Adrenal gland (tissue), 12 donors: Measurements from ENCODE around the gene CARTPT. TPM values are rescaled to one million over a fixed set of nuclear protein-coding genes. Genes with fewer than 3 reads are reported as not detected.

ENCODE experiments used
- DNase-seq, 7 donors: peaks; one replicate each; pipeline ENCODE4 v3.0.0-alpha.2; 2019 to 2020
- H3K27ac ChIP-seq, 5 donors: fragments of 200-600 bp; sonication (generic) in 4 of 5; 1 replicate in 3 of 5; 2 replicates in 2 of 5; pipeline versions ENCODE4 v1.5.1 to v1.8.0; 2016 to 2020; ENCODE audit warnings: mild to moderate bottlenecking in 1 of 5
- H3K27me3 ChIP-seq: fragments of 200-600 bp; 2 replicates; pipeline ENCODE4 v1.8.0; 2021
- H3K36me3 ChIP-seq, 2 donors: fragments of 200-600 bp; replicated peaks in 1 of 2; 1 replicate in 1 of 2; 2 replicates in 1 of 2; pipeline versions ENCODE4 v1.5.1 to v1.8.0; 2018 to 2022
- H3K4me1 ChIP-seq, 2 donors: fragments of 200-600 bp; replicated peaks in 1 of 2; 1 replicate in 1 of 2; 2 replicates in 1 of 2; pipeline versions ENCODE4 v1.5.1 to v1.8.0; 2018 to 2021
- H3K4me3 ChIP-seq, 4 donors: fragments of 200-600 bp; sonication (generic) in 3 of 4; one replicate each; pipeline ENCODE4 v1.5.1; 2016 to 2018
- H3K9me3 ChIP-seq, 3 donors: fragments of 200-600 bp; sonication (generic) in 1 of 3; replicated peaks in 1 of 3; 1 replicate in 2 of 3; 2 replicates in 1 of 3; pipeline versions ENCODE4 v1.5.1 to v1.8.0; 2016 to 2021
- POLR2A ChIP-seq, 2 donors: fragments of 450-650 bp; IDR thresholded peaks; one replicate each; pipeline ENCODE4 v1.6.1; 2017; ENCODE audit warnings: antibody characterized with exemption in 2 of 2, mild to moderate bottlenecking in 2 of 2, moderate library complexity in 1 of 2
- WGBS, 4 donors: extraction: QIAGEN DNeasy Blood & Tissue Kit in 2 of 4; methylation state at CpG; one replicate each; pipeline versions ENCODE4 v1.1.5 to v1.1.7; 2013 to 2017; 5-methylcytosine and 5-hydroxymethylcytosine counted together
- intact Hi-C, 2 donors: fragments of 100-400 bp; cut with DNase I; formaldehyde crosslinking; loops; one replicate each; pipeline versions ENCODE4 v1.14.1 to v1.15.0; 2022 to 2023
- polyA plus RNA-seq, 3 donors: library from polyadenylated mRNA; stranded (reverse); fragments of 200-250 nt in 2 of 3; fragments of 350-450 nt in 1 of 3; fragmentation: Illumina TruSeq in 1 of 3; extraction: RNeasy Lipid Tissue Mini Kit (QIAGEN cat#74804) in 1 of 3; gene quantifications; one replicate each; pipeline ENCODE4 v1.2.3, GENCODE V29; 2013 to 2014
- total RNA-seq, 9 donors: library from RNA; depleted of rRNA in 4 of 9; stranded (reverse); fragments of >200 nt in 4 of 9; fragments of 120-200 nt in 1 of 9; fragmentation: NEBNext Ultra II Directional in 1 of 9; extraction: Animal tissue kit (Norgen Biotek cat#: 25700) in 1 of 9; gene quantifications; one replicate each; pipeline versions ENCODE4 v1.1.0 to v1.2.4, GENCODE V29; 2013 to 2023
- TF ChIP-seq, protein P1 (sequence below), 6 experiments: fragments of 450-650 bp in 4 of 6; fragments of 200-600 bp in 2 of 6; sonication (generic) in 1 of 6; IDR thresholded peaks; 1 replicate in 5 of 6; 2 replicates in 1 of 6; pipeline versions ENCODE4 v1.5.1 to v1.8.0; 2016 to 2021; ENCODE audit warnings: antibody characterized with exemption in 6 of 6, mild to moderate bottlenecking in 2 of 6, moderate library complexity in 1 of 6
- donor health status: healthy with polysubstance abuse.
- donor health status: Bipolar disorder and iron deficiency.
- donor health status: DM: yes; HTN: yes; CAD: no.
- donor health status: DM: no; HTN: no; CAD: no.
- donor health status: DM: no; HTN: no; CAD: no.
- donor health status: DM: yes; HTN: yes; CAD: no.

The CARTPT gene
- total and polyA plus RNA-seq, 12 donors, result 0.60 to 317 (median 46.4) TPM; not detected in 1

DNA sequence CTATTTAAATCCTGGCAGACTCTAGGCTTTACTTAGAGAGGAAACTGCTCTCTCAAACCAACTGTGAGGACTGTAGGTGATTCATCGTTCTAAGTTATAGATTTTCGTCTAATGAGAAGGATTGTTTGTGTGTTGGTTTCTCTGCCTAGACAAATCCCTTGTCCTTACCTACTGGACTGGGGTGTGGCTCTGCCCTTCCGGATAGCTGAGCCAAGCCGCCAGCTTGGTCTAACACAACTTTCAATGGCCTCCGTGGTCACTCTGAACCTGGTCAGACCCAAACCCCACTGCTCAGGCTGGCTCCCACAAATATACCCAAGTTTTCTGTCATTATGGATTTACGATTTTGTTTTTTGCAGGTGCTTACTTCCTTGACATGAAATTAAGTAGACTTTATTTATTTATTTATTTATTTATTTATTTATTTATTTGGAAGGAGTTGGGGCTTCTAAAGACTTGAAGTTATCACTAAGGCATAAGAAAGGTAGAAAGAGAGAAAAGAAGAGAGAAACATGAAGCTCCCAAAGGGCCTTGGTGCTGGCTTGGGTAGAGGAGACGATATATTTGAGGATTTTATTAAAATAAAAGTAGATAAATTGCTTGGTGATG lies 19.0 kb downstream of the CARTPT start:
- Histone ChIP-seq H3K36me3 (no peaks in the 10 kb centered on the region), H3K27ac (no peak overlapping the region), H3K27me3 (no peaks in the 10 kb centered on the region), H3K4me1 (peaks cover 2 to 9% of the 10 kb centered on the region in 2 donors), H3K9me3 (no peaks in the 10 kb centered on the region), H3K4me3 (no peak overlapping the region)
- intact Hi-C loops, result no loop called here
- no peak for DNase-seq
- WGBS, 4 donors, result 89 to 97% (median 91%) methylated on average over 7 of the region's 7 CpGs
- TF ChIP-seq, protein P1, sequence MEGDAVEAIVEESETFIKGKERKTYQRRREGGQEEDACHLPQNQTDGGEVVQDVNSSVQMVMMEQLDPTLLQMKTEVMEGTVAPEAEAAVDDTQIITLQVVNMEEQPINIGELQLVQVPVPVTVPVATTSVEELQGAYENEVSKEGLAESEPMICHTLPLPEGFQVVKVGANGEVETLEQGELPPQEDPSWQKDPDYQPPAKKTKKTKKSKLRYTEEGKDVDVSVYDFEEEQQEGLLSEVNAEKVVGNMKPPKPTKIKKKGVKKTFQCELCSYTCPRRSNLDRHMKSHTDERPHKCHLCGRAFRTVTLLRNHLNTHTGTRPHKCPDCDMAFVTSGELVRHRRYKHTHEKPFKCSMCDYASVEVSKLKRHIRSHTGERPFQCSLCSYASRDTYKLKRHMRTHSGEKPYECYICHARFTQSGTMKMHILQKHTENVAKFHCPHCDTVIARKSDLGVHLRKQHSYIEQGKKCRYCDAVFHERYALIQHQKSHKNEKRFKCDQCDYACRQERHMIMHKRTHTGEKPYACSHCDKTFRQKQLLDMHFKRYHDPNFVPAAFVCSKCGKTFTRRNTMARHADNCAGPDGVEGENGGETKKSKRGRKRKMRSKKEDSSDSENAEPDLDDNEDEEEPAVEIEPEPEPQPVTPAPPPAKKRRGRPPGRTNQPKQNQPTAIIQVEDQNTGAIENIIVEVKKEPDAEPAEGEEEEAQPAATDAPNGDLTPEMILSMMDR (IDR thresholded peaks at IDR 0.05), result no peak
- TF ChIP-seq POLR2A (IDR thresholded peaks at IDR 0.05), result no peak

DNA sequence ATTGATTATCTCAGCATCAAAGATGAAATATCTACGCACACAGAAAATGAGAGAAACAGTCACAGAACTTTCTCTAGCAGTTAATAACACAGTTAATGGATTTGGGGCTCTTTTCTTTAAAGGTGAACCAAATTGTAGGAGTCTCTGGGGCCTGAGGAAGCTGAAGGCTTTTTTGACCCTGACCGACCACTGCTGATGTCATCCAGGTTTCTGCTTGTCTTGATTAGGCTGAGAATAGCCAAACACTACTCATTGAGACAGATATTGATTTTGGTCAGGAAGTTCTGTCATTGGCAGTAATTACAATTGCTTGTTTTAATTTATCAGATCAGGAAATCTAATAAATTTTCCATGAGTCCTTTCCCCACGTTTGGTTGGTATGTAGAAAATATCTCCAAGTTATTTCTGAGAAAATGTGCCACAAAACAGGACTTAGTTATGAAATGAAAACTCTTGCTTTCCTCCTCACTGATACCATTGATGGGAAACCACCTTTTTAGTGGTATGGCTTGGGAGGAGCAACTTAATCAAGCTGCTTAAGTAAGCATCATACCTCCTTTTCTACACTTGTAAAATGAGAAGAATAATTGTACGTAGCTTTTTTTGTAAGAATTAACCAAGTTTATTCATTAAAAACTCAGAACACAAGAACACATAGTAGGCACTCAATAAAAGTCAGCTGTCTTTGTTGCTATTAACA lies 19.7 kb downstream of the CARTPT start:
- Histone ChIP-seq H3K4me3 (no peak overlapping the region), H3K36me3 (no peaks in the 10 kb centered on the region), H3K27ac (no peak overlapping the region), H3K9me3 (no peaks in the 10 kb centered on the region), H3K4me1 (peaks cover 8 to 17% of the 10 kb centered on the region in 2 donors), H3K27me3 (no peaks in the 10 kb centered on the region)
- intact Hi-C loops, result no loop called here
- WGBS, 4 donors, result 64 to 82% (median 70%) methylated on average over 4 of the region's 4 CpGs
- TF ChIP-seq, protein P1 (IDR thresholded peaks at IDR 0.05), result no peak
- no peak for TF ChIP-seq POLR2A (IDR thresholded peaks at IDR 0.05)
- no peak for DNase-seq

DNA sequence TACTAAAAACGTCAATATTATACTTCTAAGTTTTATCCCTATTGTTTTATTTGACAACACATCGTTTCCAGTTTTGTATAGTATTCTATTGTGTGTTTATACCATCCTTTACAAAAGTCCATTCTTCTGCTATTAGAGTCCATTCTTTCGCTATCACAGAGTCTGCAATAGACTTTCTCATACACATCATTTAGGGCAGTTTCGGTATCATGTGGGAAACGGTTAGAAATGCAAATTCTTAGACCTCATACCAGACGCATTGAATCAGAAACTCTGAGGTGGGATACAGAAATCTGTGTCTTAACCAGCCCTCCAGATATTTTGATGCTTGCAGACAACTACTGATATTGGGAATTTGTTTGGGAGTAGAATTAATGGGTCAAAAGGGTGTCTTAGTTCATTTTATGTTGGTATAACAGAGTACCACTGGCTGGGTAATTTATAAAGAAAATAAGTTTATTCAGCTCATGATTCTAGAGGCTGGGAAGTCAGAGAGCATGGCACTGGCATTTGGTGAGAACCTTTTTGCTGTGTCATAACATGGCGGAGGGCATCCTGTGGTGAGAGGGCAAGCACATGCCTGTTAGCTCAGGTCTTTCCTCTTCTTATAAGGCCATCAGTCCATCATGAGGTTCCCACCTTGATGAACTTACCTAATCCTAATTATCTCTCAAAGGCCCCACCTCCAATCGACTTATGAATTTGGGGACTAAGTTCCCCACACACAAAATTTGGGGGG lies 21.1 kb downstream of the CARTPT start:
- Histone ChIP-seq H3K36me3 (no peaks in the 10 kb centered on the region), H3K4me1 (peaks cover 12 to 22% of the 10 kb centered on the region in 2 donors), H3K4me3 (no peak overlapping the region), H3K27me3 (no peaks in the 10 kb centered on the region), H3K9me3 (no peaks in the 10 kb centered on the region), H3K27ac (no peak overlapping the region)
- 86 to 92% (median 89%) methylated on average over 8 of the region's 8 CpGs for WGBS, 4 donors
- DNase-seq, result no peak
- TF ChIP-seq, protein P1 (IDR thresholded peaks at IDR 0.05), result no peak
- no peak for TF ChIP-seq POLR2A (IDR thresholded peaks at IDR 0.05)
- intact Hi-C loops, result no loop called here

DNA sequence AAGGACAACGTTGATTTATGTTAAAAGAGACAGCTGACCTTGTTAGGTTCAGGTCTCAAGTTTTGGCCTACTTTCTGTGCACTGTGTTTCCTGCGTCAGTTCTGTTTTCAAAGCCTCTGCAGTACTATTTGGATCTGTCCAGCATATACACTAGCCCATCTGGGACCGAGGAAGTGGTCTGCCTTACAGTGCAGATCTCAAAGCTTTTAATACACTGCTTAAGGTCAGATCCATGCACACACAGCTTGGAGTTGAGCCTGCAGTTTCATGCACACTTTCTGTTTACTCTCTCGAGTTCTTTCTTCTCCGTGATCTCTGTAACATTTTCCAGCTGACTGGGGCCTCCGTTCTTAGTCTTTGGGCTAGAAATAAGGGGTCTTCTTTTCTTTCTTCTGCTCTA lies 24.1 kb downstream of the CARTPT start:
- no peak for TF ChIP-seq POLR2A (IDR thresholded peaks at IDR 0.05)
- TF ChIP-seq, protein P1 (IDR thresholded peaks at IDR 0.05), result no peak
- 21 to 35% (median 30%) methylated on average over 6 of the region's 6 CpGs for WGBS, 4 donors
- Histone ChIP-seq H3K27me3 (no peaks in the 10 kb centered on the region), H3K9me3 (no peaks in the 10 kb centered on the region), H3K4me1 (peaks cover 12 to 23% of the 10 kb centered on the region in 2 donors), H3K4me3 (peak overlapping the region in 1 of 4 donors; percentile 11), H3K27ac (peak overlapping the region in 4 of 5 donors; percentile 7 to 64 (median 49)), H3K36me3 (no peaks in the 10 kb centered on the region)
- DNase-seq, result peak in 2 of 7 donors; percentile 32 to 36
- intact Hi-C loops, result no loop called here
